HCT116 (cell line): ENCODE results near the gene ST3GAL5. TPM values are rescaled to one million over a fixed set of nuclear protein-coding genes. Genes with fewer than 3 reads are reported as not detected.

ENCODE experiments used
- ATAC-seq: fragments of 200-7000 bp; cut with Tn5 transposase; 2 replicates; pipeline ENCODE4 v1.9.1; 2020; ENCODE audit warnings: mild to moderate bottlenecking, moderate library complexity
- BruUV-seq: library from RNA; stranded (reverse); fragments of 400-500 nt; replicated peaks from 2 replicates; lab custom pipeline; 2021; lab: Mats Ljungman, UMichigan
- CTCF ChIA-PET: fragments of 300-600 bp; sonication (Branson Sonifier 250); formaldehyde crosslinking; loops from one replicate; lab custom pipeline; 2021; ENCODE audit warnings: antibody characterized with exemption; lab: Charles Lee
- POLR2A ChIA-PET: fragments of 300-600, 350-600 bp; sonication (Branson Sonifier 250); formaldehyde crosslinking; loops from one replicate; lab custom pipeline; 2021; ENCODE audit warnings: antibody characterized with exemption; lab: Charles Lee
- RAD21 ChIA-PET, 2 experiments: fragments of 300-600 bp; sonication (Branson Sonifier 250); formaldehyde crosslinking; loops; one replicate each; lab custom pipeline; 2023; ENCODE audit warnings: low total read pairs in 2 of 2; ENCODE audit not compliant: uncharacterized antibody in 2 of 2, unreplicated experiment in 2 of 2, low non-redundant PET in 1 of 2; lab: Charles Lee
- DNase-seq: peaks from one replicate; pipeline ENCODE4 v3.0.0-alpha.2; 2010; ENCODE audit warnings: low read depth, low spot score
- H2AFZ ChIP-seq: fragments of 200-600 bp; shearing (Covaris generic), sonication (generic); 2 replicates; pipeline ENCODE4 v1.6.1; 2017; ENCODE audit warnings: low read depth, mixed run types, mixed read lengths, antibody characterized with exemption, low read length; ENCODE audit not compliant: poor library complexity, severe bottlenecking
- H3K27ac ChIP-seq: 2 replicates; pipeline ENCODE4 v1.5.1; 2012; ENCODE audit warnings: low read depth, low read length
- H3K27me3 ChIP-seq: fragments of 200-600 bp; sonication (generic); 2 replicates; pipeline ENCODE4 v1.6.1; 2016; ENCODE audit warnings: mixed run types, low read length, mixed read lengths; ENCODE audit not compliant: insufficient read depth
- H3K36me3 ChIP-seq, 2 experiments: fragments of 200-500 bp in 1 of 2; fragments of 200-600 bp in 1 of 2; sonication (Bioruptor generic) in 1 of 2; sonication (generic) in 1 of 2; 2 replicates each; pipeline versions ENCODE4 v1.5.1 to v1.6.1; 2014 to 2016; ENCODE audit warnings: low read length in 2 of 2, inconsistent platforms in 1 of 2, mixed read lengths in 1 of 2, mixed run types in 1 of 2; ENCODE audit not compliant: insufficient read depth in 2 of 2, control insufficient read depth in 1 of 2
- H3K4me1 ChIP-seq, 2 experiments: fragments of 200-600 bp in 1 of 2; sonication (generic) in 1 of 2; 2 replicates each; pipeline versions ENCODE4 v1.5.1 to v1.6.1; 2012 to 2017; ENCODE audit warnings: low read length in 2 of 2, inconsistent platforms in 1 of 2, mild to moderate bottlenecking in 1 of 2, mixed read lengths in 1 of 2, mixed run types in 1 of 2, moderate library complexity in 1 of 2; ENCODE audit not compliant: insufficient read depth in 2 of 2, control insufficient read depth in 1 of 2
- H3K4me2 ChIP-seq: fragments of 200-600 bp; sonication (generic); 2 replicates; pipeline ENCODE4 v1.6.1; 2017; ENCODE audit warnings: mixed run types, low read length, mixed read lengths
- H3K4me3 ChIP-seq, 2 experiments: fragments of 200-600 bp in 1 of 2; sonication (generic) in 1 of 2; replicated peaks in 1 of 2; 2 replicates each; pipeline ENCODE4 v1.5.1; 2011 to 2016; ENCODE audit warnings: low read length in 2 of 2, control low read depth in 1 of 2, low read depth in 1 of 2, mild to moderate bottlenecking in 1 of 2, mixed read lengths in 1 of 2, mixed run types in 1 of 2
- H3K79me2 ChIP-seq: fragments of 200-600 bp; sonication (generic); 2 replicates; pipeline ENCODE4 v1.6.1; 2017; ENCODE audit warnings: mild to moderate bottlenecking, mixed run types, low read length, moderate library complexity, mixed read lengths; ENCODE audit not compliant: insufficient read depth
- H3K9ac ChIP-seq: fragments of 200-600 bp; sonication (generic); 2 replicates; pipeline ENCODE4 v1.6.1; 2016; ENCODE audit warnings: low read length, mixed read lengths
- H3K9me2 ChIP-seq: fragments of 200-600 bp; sonication (generic), shearing (Covaris generic); 2 replicates; pipeline ENCODE4 v1.6.1; 2017; ENCODE audit warnings: mixed run types, mild to moderate bottlenecking, moderate library complexity; ENCODE audit not compliant: insufficient read depth
- H3K9me3 ChIP-seq, 2 experiments: fragments of 200-500 bp in 1 of 2; fragments of 200-600 bp in 1 of 2; sonication (Bioruptor generic) in 1 of 2; sonication (generic) in 1 of 2; 2 replicates each; pipeline ENCODE4 v1.6.1; 2014 to 2017; ENCODE audit warnings: low read length in 2 of 2, mixed read lengths in 2 of 2, inconsistent platforms in 1 of 2, low read depth in 1 of 2, mild to moderate bottlenecking in 1 of 2, mixed run types in 1 of 2, moderate library complexity in 1 of 2; ENCODE audit not compliant: control insufficient read depth in 1 of 2, insufficient read depth in 1 of 2
- H4K20me1 ChIP-seq: fragments of 200-600 bp; sonication (generic), shearing (Covaris generic); 2 replicates; pipeline ENCODE4 v1.6.1; 2017; ENCODE audit warnings: mixed run types, mild to moderate bottlenecking, moderate library complexity; ENCODE audit not compliant: insufficient read depth
- CBX3 ChIP-seq: IDR thresholded peaks from 2 replicates; pipeline ENCODE4 v1.6.1; 2012; ENCODE audit warnings: low read depth
- ELF1 ChIP-seq: IDR thresholded peaks from 2 replicates; pipeline ENCODE4 v1.6.1; 2012; ENCODE audit warnings: low read depth, borderline replicate concordance
- EZH2phosphoT487 ChIP-seq: fragments of 200-600 bp; IDR thresholded peaks from 2 replicates; pipeline ENCODE4 v1.6.1; 2018; ENCODE audit warnings: antibody characterized with exemption, borderline replicate concordance
- POLR2A ChIP-seq: IDR thresholded peaks from 2 replicates; pipeline ENCODE4 v1.7.0; 2011; ENCODE audit warnings: borderline replicate concordance; ENCODE audit not compliant: insufficient read depth, insufficient read length; ENCODE audit errors: extremely low read depth
- RAD21 ChIP-seq: IDR thresholded peaks from 2 replicates; pipeline ENCODE4 v1.6.1; 2012; ENCODE audit warnings: low read depth, mild to moderate bottlenecking
- YY1 ChIP-seq: IDR thresholded peaks from 2 replicates; pipeline ENCODE4 v1.6.1; 2011; ENCODE audit warnings: low read length, low read depth, moderate library complexity, mild to moderate bottlenecking; ENCODE audit not compliant: insufficient replicate concordance; ENCODE audit errors: extremely low read depth
- ZBTB33 ChIP-seq: IDR thresholded peaks from 2 replicates; pipeline ENCODE4 v1.6.1; 2011; ENCODE audit warnings: mild to moderate bottlenecking, low read length, moderate library complexity; ENCODE audit not compliant: insufficient replicate concordance; ENCODE audit errors: extremely low read depth
- ZFX ChIP-seq: fragments of 450-650 bp; IDR thresholded peaks from 2 replicates; pipeline ENCODE4 v1.6.1; 2017
- intact Hi-C: fragments of 100-400 bp; cut with micrococcal nuclease; formaldehyde crosslinking; loops from 2 replicates; pipeline ENCODE4 v1.10.0; 2022
- total RNA-seq: library from RNA; stranded (reverse); gene quantifications from one replicate; pipeline ENCODE4 v1.2.1, GENCODE V29; 2021; ENCODE audit not compliant: unreplicated experiment

The ST3GAL5 gene
- total RNA-seq, 1 experiment from 2014 or later, result 14.8 TPM

GRCh38 chr2:85878719-85879370 lies 9.9 kb downstream of the ST3GAL5 start:
- Histone ChIP-seq H3K36me3 (no peaks in the 10 kb centered on the region), H2AFZ (no peak overlapping the region), H3K27me3 (no peaks in the 10 kb centered on the region), H3K27ac (no peak overlapping the region), H3K9me3 (no peaks in the 10 kb centered on the region), H3K4me3 (no peak overlapping the region), H3K9ac (no peak overlapping the region), H3K4me2 (no peak overlapping the region), H3K9me2 (no peaks in the 10 kb centered on the region), H3K4me1 (no peaks in the 10 kb centered on the region), H3K79me2 (no peaks in the 10 kb centered on the region), H4K20me1 (no peaks in the 10 kb centered on the region)
- no peak for TF ChIP-seq YY1
- no peak for TF ChIP-seq RAD21
- TF ChIP-seq POLR2A, result no peak
- TF ChIP-seq ZBTB33, result no peak
- no peak for TF ChIP-seq ZFX
- no peak for TF ChIP-seq CBX3
- no peak for TF ChIP-seq ELF1
- no peak for TF ChIP-seq EZH2phosphoT487
- CTCF ChIA-PET, result interaction anchor here (1.1 kb wide), 1 partner anchor 51 kb away, joined by 3 read pairs; no protein-coding TSS in a partner anchor
- RAD21 ChIA-PET, result interaction anchor here in 1 of 2 experiments (0.6 kb wide), 1 partner anchor 864 kb away, joined by 5 read pairs; no protein-coding TSS in a partner anchor
- DNase-seq, result no peak
- no peak for ATAC-seq
- no TSS peak for BruUV-seq
- POLR2A ChIA-PET, result no interaction called here
- intact Hi-C loops, result no loop called here
